Tibial nerve (tissue), 4 donors: ENCODE results near the gene GSPT1. TPM values are rescaled to one million over a fixed set of nuclear protein-coding genes. Genes with fewer than 3 reads are reported as not detected.

Experiments used
- DNase-seq, 2 donors: peaks; one replicate each; pipeline ENCODE4 v3.0.0-alpha.2; 2019; ENCODE audit warnings: low spot score in 2 of 2
- H3K27ac ChIP-seq, 4 donors: fragments of 200-600 bp; sonication (generic) in 3 of 4; one replicate each; pipeline ENCODE4 v1.5.1; 2017 to 2019; ENCODE audit warnings: mild to moderate bottlenecking in 1 of 4
- H3K27me3 ChIP-seq, 2 donors: fragments of 200-600 bp; sonication (generic) in 1 of 2; one replicate each; pipeline versions ENCODE4 v1.5.1 to v1.6.0; 2017 to 2019
- H3K36me3 ChIP-seq, 3 donors: fragments of 200-600 bp; sonication (generic); one replicate each; pipeline ENCODE4 v1.5.1; 2018 to 2019
- H3K4me1 ChIP-seq, 4 donors: fragments of 200-600 bp; sonication (generic) in 3 of 4; one replicate each; pipeline ENCODE4 v1.5.1; 2017 to 2019
- H3K4me3 ChIP-seq, 4 donors: fragments of 200-600 bp; sonication (generic) in 3 of 4; one replicate each; pipeline ENCODE4 v1.5.1; 2017 to 2019; ENCODE audit warnings: mild to moderate bottlenecking in 1 of 4, moderate library complexity in 1 of 4
- H3K9me3 ChIP-seq, 4 donors: fragments of 200-600 bp; sonication (generic) in 3 of 4; one replicate each; pipeline ENCODE4 v1.5.1; 2017 to 2019
- EP300 ChIP-seq, 2 donors: sonication (generic); formaldehyde crosslinking; IDR thresholded peaks; one replicate each; pipeline ENCODE4 v1.6.1; 2017; ENCODE audit warnings: antibody characterized with exemption in 2 of 2, mild to moderate bottlenecking in 1 of 2
- POLR2A ChIP-seq, 2 donors: fragments of 450-650 bp; IDR thresholded peaks; one replicate each; pipeline ENCODE4 v1.6.1; 2017; ENCODE audit warnings: antibody characterized with exemption in 2 of 2, mild to moderate bottlenecking in 2 of 2, moderate library complexity in 2 of 2
- WGBS, 2 donors: methylation state at CpG; one replicate each; pipeline ENCODE4 v1.1.5; 2018; 5-methylcytosine and 5-hydroxymethylcytosine counted together
- total RNA-seq, 4 donors: library from RNA; depleted of rRNA; stranded (reverse); fragments of >200 nt; gene quantifications; one replicate each; pipeline ENCODE4 v1.1.0, GENCODE V29; 2016
- TF ChIP-seq, protein P1 (sequence below), 5 experiments: fragments of 200-600 bp in 3 of 5; fragments of 450-650 bp in 2 of 5; sonication (generic) in 3 of 5; IDR thresholded peaks; one replicate each; pipeline ENCODE4 v1.5.1; 2016 to 2019; ENCODE audit warnings: antibody characterized with exemption in 5 of 5, mild to moderate bottlenecking in 3 of 5, moderate library complexity in 2 of 5

Gene GSPT1
- total RNA-seq, 4 donors from 2014 or later: 43.2 to 49.8 (median 46.2) TPM

DNA sequence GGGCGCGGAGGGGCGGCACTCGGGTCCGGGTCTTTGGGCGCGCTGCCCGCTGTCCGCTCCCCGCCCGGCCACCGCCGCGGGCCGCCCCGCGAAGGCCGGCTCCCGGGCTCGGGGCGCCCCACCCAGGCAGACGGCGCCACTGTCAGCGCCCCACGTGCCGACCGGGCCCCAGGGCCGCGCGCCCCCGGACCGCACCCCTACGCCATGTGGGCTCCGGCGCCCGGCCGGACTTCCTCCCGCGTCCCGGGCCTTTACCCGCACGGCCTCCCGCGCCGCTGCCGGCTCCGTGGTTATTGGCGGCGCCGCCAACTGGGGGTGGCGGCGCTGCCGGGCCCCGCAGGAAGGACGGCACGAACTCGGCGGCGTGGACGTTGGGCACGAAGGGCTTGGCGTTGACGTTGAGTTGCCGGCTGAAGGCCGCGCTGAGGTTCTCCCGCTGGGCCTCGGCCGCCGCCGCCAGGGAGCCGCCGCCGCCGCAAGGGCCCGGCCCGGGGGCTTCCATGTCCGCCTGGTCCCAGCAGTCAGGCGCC is 577 bp downstream of the GSPT1 start:
- Histone ChIP-seq H3K4me3 (peak overlapping the region; percentile 83 to 87 (median 86)), H3K4me1 (peaks cover 0 to 48% (median 23%) of the 10 kb centered on the region in 4 donors), H3K36me3 (no peaks in the 10 kb centered on the region), H3K9me3 (no peaks in the 10 kb centered on the region), H3K27ac (peak overlapping the region; percentile 67 to 95 (median 93)), H3K27me3 (no peaks in the 10 kb centered on the region)
- 0 to 1% methylated on average over 4 to 48 of the region's 79 CpGs for WGBS, 2 donors
- no peak for TF ChIP-seq POLR2A (IDR thresholded peaks at IDR 0.05)
- TF ChIP-seq, protein P1, sequence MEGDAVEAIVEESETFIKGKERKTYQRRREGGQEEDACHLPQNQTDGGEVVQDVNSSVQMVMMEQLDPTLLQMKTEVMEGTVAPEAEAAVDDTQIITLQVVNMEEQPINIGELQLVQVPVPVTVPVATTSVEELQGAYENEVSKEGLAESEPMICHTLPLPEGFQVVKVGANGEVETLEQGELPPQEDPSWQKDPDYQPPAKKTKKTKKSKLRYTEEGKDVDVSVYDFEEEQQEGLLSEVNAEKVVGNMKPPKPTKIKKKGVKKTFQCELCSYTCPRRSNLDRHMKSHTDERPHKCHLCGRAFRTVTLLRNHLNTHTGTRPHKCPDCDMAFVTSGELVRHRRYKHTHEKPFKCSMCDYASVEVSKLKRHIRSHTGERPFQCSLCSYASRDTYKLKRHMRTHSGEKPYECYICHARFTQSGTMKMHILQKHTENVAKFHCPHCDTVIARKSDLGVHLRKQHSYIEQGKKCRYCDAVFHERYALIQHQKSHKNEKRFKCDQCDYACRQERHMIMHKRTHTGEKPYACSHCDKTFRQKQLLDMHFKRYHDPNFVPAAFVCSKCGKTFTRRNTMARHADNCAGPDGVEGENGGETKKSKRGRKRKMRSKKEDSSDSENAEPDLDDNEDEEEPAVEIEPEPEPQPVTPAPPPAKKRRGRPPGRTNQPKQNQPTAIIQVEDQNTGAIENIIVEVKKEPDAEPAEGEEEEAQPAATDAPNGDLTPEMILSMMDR (IDR thresholded peaks at IDR 0.05): peak in 1 of 5 experiments; percentile 4
- no peak for DNase-seq

DNA sequence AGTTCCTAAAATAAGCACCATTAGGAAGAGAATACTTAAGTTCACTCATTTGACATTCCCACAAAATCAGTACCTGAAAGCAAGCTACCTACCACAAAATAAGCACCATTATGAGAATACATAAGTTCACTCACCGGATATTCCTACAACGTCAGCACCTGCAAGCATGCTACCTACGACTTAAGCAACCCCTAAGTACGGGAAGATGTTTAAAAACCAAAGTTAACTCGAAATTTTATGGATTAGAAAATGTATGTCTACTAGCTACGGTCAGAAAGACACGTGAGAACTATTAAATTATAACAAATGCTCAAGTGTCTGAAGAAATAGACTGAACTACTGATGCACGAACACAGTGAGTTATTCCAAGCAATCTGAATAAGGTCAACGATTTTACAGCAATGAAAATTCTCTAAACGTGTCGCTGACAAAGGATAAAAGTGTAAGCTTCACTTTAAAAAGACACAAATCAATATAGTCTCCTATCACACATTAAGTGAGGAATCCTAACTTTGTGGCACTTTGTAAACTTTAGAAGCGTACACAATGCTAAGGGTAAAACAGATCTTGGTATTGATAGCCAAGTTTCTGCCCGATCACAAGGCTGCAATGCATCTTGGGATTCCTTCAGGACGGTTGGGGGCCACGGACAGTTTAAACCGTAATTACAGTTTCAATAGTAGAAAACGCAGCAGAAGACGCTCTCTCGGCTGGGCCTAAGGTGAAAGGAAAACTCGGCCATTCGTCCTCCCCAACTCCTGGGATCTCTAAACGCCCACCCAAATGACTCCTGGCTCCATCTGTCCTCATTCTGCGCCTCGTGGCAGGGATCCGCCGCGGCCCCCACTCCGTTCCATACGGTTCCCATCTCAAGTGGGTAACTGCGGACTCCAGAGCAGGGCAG is 1.3 kb downstream of the GSPT1 start:
- H3K27me3 ChIP-seq: no peaks in the 10 kb centered on the region
- peak overlapping the region; percentile 67 to 95 (median 93) for H3K27ac ChIP-seq
- H3K4me1 ChIP-seq: peaks cover 0 to 55% (median 27%) of the 10 kb centered on the region in 4 donors
- peak overlapping the region; percentile 83 to 87 (median 86) for H3K4me3 ChIP-seq
- TF ChIP-seq, protein P1 (IDR thresholded peaks at IDR 0.05): no peak
- TF ChIP-seq EP300 (IDR thresholded peaks at IDR 0.05): peak in 1 of 2 donors; percentile 19
- TF ChIP-seq POLR2A (IDR thresholded peaks at IDR 0.05): no peak
- H3K36me3 ChIP-seq: no peaks in the 10 kb centered on the region
- DNase-seq: no peak
- WGBS, 2 donors: 5 to 7% methylated on average over 23 to 30 of the region's 30 CpGs
- H3K9me3 ChIP-seq: no peaks in the 10 kb centered on the region

DNA sequence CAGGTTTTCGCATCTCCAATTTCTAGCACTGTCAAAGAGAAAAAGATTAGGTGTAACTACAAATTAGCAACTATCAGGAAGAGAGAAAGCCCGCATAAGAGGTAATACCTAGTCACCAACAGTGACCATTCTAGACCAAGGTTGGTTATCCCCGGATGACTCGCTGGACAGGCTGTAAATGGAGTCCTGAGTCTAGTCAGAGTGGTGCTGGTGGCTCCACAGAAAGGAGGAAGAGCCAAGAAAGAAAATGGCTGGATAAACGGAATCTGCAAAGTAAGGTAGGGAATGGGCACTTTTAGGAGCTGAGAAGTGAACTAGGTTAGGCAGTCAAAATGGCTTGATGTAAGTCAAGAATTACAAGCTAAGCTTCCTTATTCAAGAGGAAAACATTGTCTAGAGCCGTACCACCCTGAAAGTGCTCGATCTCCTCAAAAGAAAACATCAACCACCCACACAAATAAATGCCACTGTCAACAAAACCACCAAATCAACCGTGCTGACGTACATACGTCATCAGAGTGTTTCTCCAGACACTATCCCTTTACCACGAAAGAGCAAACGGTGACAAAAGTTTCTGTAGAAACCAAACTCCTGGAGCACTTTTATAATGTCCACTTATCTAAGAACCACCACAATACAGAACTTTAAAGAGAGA is 2.2 kb downstream of the GSPT1 start:
- 46 to 55% methylated on average over 12 of the region's 12 CpGs for WGBS, 2 donors
- no peak for DNase-seq
- Histone ChIP-seq H3K36me3 (no peaks in the 10 kb centered on the region), H3K27ac (peak overlapping the region in 3 of 4 donors; percentile 92 to 95 (median 94)), H3K4me1 (peaks cover 0 to 62% (median 27%) of the 10 kb centered on the region in 4 donors), H3K9me3 (no peaks in the 10 kb centered on the region), H3K27me3 (no peaks in the 10 kb centered on the region), H3K4me3 (peak overlapping the region in 3 of 4 donors; percentile 83 to 86 (median 85))
- TF ChIP-seq, protein P1 (IDR thresholded peaks at IDR 0.05): no peak
- TF ChIP-seq POLR2A (IDR thresholded peaks at IDR 0.05) (no peak), EP300 (IDR thresholded peaks at IDR 0.05) (peak in 1 of 2 donors; percentile 17)

DNA sequence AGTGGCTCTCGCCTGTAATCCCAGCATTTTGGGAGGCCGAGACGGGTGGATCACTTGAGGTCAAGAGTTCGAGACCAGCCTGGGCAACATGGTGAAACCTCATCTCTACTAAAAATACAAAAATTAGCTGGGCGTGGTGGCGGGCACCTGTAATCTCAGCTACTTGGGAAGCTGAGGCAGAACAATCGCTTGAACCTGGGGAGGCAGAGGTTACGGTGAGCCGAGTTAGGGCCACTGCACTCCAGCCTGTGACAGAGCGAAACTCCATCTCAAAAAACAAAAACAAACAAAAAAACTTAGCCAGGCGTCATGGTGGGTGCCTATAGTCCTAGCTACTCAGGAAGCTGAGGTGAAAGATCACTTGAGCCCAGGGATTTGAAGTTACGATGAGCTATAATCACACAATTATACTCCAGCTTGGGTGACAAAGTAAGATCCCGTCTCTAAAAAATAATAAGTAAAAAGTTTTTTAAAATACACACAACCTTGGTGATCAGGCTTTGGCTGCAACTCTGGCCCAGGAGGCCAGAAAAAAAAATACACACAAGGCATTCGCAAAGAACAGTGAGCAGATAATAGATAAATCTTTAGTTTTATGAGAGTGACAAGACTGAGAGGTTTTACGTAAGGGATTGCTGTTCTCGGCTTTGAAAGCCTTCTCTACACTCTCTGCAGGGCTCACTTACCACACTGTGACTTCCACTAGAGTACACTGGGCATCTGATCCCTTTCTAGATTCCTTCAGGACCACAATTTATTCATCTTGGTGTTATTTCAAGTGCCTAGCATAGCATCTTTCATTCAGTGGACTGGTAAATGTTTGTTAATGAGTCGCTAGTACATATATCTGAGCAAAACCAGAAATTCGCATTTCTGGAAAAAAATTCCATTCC is 5.9 kb downstream of the GSPT1 start:
- no peak overlapping the region for H3K27ac ChIP-seq
- peaks cover 0 to under 1% (median 0%) of the 10 kb centered on the region in 3 donors for H3K36me3 ChIP-seq
- DNase-seq: no peak
- no peaks in the 10 kb centered on the region for H3K27me3 ChIP-seq
- H3K9me3 ChIP-seq: no peaks in the 10 kb centered on the region
- no peak overlapping the region for H3K4me3 ChIP-seq
- no peak for TF ChIP-seq POLR2A (IDR thresholded peaks at IDR 0.05)
- TF ChIP-seq EP300 (IDR thresholded peaks at IDR 0.05): no peak
- TF ChIP-seq, protein P1 (IDR thresholded peaks at IDR 0.05): no peak
- 71% methylated on average over 18 of the region's 18 CpGs for WGBS, 2 donors
- H3K4me1 ChIP-seq: peaks cover 0 to 64% (median 34%) of the 10 kb centered on the region in 4 donors
